Lower leg skin (tissue), 4 donors: ENCODE measurements around the gene GYG2. TPM values are rescaled to one million over a fixed set of nuclear protein-coding genes. Genes with fewer than 3 reads are reported as not detected.
"Not testable (repeated sequence)": the region's sequence is repeated elsewhere in the genome, so short reads cannot be mapped to it uniquely, and the experiment has no call there.

Experiments used
- DNase-seq, 2 donors: peaks; one replicate each; pipeline ENCODE4 v3.0.0-alpha.2; 2019; ENCODE audit warnings: low spot score in 2 of 2
- H3K4me3 ChIP-seq: fragments of 200-600 bp; sonication (generic); 2 replicates; pipeline ENCODE4 v1.5.1; 2017; ENCODE audit warnings: mild to moderate bottlenecking, low read depth; ENCODE audit not compliant: poor library complexity, severe bottlenecking
- POLR2A ChIP-seq, 2 donors: fragments of 450-650 bp; IDR thresholded peaks; one replicate each; pipeline ENCODE4 v1.6.1; 2016 to 2017; ENCODE audit warnings: antibody characterized with exemption in 2 of 2, mild to moderate bottlenecking in 1 of 2, moderate library complexity in 1 of 2
- WGBS, 2 donors: methylation state at CpG; one replicate each; pipeline ENCODE4 v1.1.5; 2018; 5-methylcytosine and 5-hydroxymethylcytosine counted together
- intact Hi-C: fragments of 100-400 bp; cut with DNase I; formaldehyde crosslinking; loops from one replicate; pipeline ENCODE4 v1.15.0; 2023; ENCODE audit warnings: low total_unique reads
- total RNA-seq, 4 donors: library from RNA; depleted of rRNA; stranded (reverse); fragments of >200 nt; gene quantifications; one replicate each; pipeline ENCODE4 v1.1.0, GENCODE V29; 2016
- TF ChIP-seq, protein P1 (sequence below), 3 donors: fragments of 450-650 bp; IDR thresholded peaks; one replicate each; pipeline ENCODE4 v1.5.1; 2016; ENCODE audit warnings: antibody characterized with exemption in 3 of 3, mild to moderate bottlenecking in 3 of 3, moderate library complexity in 2 of 3

GYG2 gene
- total RNA-seq, 4 donors from 2014 or later, result 1.5 to 7.7 (median 5.1) TPM

DNA sequence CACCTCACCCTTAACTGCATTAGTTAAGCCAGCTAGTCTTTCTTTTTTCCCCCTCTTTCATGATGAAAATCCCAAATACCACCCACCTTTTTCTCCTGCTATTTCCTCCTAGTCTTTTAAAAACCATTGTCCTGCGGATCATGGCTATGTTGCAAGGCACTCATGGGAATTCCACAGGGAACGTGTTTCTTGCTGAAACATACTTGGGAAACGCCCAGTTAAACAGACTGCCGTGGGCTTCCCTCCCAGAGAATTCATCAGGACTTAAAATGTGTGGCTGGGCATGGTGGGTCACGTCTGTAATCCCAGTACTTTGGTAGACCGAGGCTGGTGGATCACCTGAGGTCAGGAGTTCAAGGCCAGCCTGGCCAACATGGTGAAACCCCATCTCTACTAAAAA is 44.7 kb upstream of the GYG2 start:
- no peak for TF ChIP-seq POLR2A (IDR thresholded peaks at IDR 0.05)
- TF ChIP-seq, protein P1, sequence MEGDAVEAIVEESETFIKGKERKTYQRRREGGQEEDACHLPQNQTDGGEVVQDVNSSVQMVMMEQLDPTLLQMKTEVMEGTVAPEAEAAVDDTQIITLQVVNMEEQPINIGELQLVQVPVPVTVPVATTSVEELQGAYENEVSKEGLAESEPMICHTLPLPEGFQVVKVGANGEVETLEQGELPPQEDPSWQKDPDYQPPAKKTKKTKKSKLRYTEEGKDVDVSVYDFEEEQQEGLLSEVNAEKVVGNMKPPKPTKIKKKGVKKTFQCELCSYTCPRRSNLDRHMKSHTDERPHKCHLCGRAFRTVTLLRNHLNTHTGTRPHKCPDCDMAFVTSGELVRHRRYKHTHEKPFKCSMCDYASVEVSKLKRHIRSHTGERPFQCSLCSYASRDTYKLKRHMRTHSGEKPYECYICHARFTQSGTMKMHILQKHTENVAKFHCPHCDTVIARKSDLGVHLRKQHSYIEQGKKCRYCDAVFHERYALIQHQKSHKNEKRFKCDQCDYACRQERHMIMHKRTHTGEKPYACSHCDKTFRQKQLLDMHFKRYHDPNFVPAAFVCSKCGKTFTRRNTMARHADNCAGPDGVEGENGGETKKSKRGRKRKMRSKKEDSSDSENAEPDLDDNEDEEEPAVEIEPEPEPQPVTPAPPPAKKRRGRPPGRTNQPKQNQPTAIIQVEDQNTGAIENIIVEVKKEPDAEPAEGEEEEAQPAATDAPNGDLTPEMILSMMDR (IDR thresholded peaks at IDR 0.05), result no peak
- no peak overlapping the region for H3K4me3 ChIP-seq
- WGBS, 2 donors, result 38 to 72% methylated on average over 4 to 6 of the region's 6 CpGs
- DNase-seq, result no peak
- intact Hi-C loops, result no loop called here

DNA sequence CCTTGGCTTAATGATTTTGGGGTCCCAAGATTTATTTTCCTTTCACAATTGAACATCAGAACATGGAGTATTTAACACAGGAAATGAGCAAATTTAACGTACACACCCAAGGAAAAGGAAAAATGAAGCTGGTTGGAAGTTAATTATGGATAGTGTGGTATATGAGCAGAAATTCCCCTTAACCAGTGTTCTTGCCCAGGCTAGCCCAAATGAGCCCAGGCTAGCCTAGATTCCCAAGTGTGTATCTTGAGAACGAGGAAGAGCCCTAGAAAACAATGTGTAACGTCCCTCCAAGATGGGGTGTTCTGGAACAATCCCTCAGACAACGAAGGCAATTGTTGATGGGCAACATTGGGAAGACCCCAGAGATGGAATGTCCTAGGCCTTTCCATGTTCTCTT is 43.2 kb upstream of the GYG2 start:
- 73 to 83% methylated on average over 4 of the region's 4 CpGs for WGBS, 2 donors
- intact Hi-C loops, result no loop called here
- no peak overlapping the region for H3K4me3 ChIP-seq
- no peak for TF ChIP-seq POLR2A (IDR thresholded peaks at IDR 0.05)
- TF ChIP-seq, protein P1 (IDR thresholded peaks at IDR 0.05), result no peak
- no peak for DNase-seq

DNA sequence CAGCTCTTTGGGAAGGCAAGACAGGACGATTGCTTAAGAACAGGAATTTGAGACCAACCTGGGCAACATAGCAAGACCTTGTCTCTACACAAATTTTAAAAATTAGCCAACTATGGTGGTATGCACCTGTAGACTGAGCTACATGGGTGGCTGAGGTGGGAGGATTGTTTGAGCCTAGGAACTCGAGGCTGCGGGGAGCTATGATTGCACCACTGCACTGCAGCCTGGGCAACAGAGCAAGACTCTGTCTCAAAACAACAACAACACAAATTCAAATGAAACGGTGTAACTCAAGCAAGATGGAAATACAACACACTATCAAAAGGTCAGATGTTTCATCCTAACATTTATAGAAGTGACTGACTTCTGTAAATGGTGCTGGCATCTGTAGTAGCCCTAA is 39.8 kb upstream of the GYG2 start:
- no peak overlapping the region for H3K4me3 ChIP-seq
- DNase-seq, result no peak
- TF ChIP-seq, protein P1 (IDR thresholded peaks at IDR 0.05), result no peak
- no peak for TF ChIP-seq POLR2A (IDR thresholded peaks at IDR 0.05)
- intact Hi-C loops, result no loop called here
- 89 to 90% methylated on average over 4 of the region's 4 CpGs for WGBS, 2 donors

DNA sequence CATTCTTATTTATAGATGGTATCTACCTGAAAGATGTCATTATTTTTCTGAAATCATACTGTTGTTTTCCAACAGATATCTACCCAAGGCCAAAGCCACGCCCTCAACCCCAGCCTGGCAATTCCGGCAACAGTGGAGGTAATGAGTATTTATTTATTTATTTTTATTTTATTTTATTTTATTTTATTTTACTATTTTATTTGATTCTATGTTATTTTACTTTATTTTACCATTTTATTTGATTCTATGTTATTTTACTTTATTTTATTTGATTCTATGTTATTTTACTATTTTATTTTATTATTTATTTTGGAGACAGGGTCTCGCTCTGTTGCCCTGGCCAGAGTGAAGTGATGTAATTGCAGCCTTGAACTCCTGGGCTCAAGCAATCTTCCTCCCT is 39.2 kb upstream of the GYG2 start:
- intact Hi-C loops, result no loop called here
- 91 to 94% methylated on average over 3 of the region's 3 CpGs for WGBS, 2 donors
- no peak overlapping the region for H3K4me3 ChIP-seq
- DNase-seq, result no peak
- no peak for TF ChIP-seq POLR2A (IDR thresholded peaks at IDR 0.05)
- TF ChIP-seq, protein P1 (IDR thresholded peaks at IDR 0.05), result no peak

DNA sequence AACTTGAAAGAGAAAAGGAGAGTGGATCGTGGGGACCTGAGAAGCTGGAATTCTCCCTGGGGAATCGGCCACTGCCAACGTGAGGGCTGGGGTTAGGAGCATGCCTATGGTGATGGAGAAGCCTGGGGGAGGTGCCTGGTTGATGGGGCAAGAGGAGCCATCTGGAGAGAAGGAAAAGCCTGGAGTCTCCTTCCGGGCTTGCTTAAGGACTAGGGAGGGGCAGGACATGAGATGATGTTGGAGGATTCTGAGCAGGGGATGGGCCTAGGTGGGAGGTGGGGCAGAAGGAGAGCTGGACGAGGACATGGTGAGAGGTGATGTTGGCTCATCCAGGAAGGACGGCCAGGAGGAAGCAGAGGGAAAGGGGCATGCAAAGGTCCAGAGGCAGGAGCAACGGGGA is 35.0 kb upstream of the GYG2 start:
- DNase-seq, result peak in 1 of 2 donors; percentile 71
- TF ChIP-seq, protein P1 (IDR thresholded peaks at IDR 0.05), result no peak
- no peak for TF ChIP-seq POLR2A (IDR thresholded peaks at IDR 0.05)
- WGBS, 2 donors, result 78% methylated on average over 7 of the region's 7 CpGs
- no peak overlapping the region for H3K4me3 ChIP-seq
- intact Hi-C loops, result no loop called here

DNA sequence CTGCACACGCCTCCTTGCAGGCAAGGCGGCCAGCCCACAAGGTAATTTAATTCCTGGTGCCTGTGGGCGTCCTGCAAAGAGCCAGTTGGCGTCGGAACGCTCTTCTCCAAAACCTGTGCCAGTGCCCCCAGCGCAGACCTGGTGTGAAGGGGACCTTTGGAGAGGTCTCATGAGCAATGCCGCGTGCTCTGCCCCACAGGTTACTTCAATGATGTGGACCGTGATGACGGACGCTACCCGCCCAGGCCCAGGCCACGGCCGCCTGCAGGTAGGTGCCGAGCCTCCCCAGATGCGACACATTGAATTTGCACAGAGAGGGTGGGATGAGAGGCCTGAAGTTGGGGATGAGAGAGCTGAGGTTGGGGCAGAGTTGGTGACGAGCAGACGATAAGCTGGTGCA is 34.4 kb upstream of the GYG2 start:
- WGBS, 2 donors, result 91 to 100% methylated on average over 2 to 16 of the region's 19 CpGs
- TF ChIP-seq POLR2A (IDR thresholded peaks at IDR 0.05), result no peak
- TF ChIP-seq, protein P1 (IDR thresholded peaks at IDR 0.05), result no peak
- intact Hi-C loops, result no loop called here
- H3K4me3 ChIP-seq, result no peak overlapping the region
- DNase-seq, result peak in 1 of 2 donors; percentile 80

DNA sequence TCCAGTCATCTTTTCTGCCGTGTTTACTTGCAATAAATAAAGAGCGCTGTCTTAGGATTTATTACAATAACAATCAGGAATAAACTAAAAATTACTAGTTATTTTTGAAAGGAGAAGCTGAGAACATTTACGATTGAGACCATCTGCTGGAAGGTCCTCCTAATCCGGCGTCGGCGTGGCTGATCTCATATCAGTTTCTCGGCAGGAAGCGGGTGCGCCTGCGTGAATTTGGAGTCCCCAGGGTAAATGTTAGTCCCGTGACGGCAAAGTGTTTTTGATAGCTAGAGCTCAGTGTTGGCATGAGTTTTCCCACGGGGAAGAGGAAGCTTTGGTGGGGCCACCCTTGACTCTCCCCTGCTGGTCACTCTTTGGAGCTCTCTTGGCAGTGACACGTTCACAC is 31.9 kb upstream of the GYG2 start:
- peak in 1 of 2 donors; percentile 66 for DNase-seq
- H3K4me3 ChIP-seq, intact Hi-C loops: not testable (repeated sequence)
- WGBS, 2 donors, result 77 to 82% methylated on average over 14 to 15 of the region's 15 CpGs
